NK-92 treated with Interleukin-12 subunit alpha and Interleukin-12 subunit beta, amount 100 ng/mL, for 24 hours (cell line): ENCODE results near the gene HOXB2.

Experiments
- DNase-seq: peaks from one replicate; lab custom pipeline; 2025; lab: John Stamatoyannopoulos, UW

Gene HOXB2

GRCh38 chr17:48578616-48579470, 33.9 kb upstream of the HOXB2 start:
- DNase-seq = no peak

- peak; percentile 73 for DNase-seq
These were observed 33.2 kb upstream of the HOXB2 start, which contains the start of gene HOXB4 for GRCh38 chr17:48577946-48578615. HOXB4 (minus strand) TSS chr17:48578350; CDS start chr17:48578319, 31 bp downstream.

GRCh38 chr17:48577330-48577945, 32.5 kb upstream of the HOXB2 start:
- DNase-seq = peak; percentile 59

GRCh38 chr17:48576479-48577309, 31.8 kb upstream of the HOXB2 start:
- no peak for DNase-seq

GRCh38 chr17:48575673-48576478, 31.0 kb upstream of the HOXB2 start:
- no peak for DNase-seq

- no peak for DNase-seq
These were observed 30.2 kb upstream of the HOXB2 start for GRCh38 chr17:48575066-48575582.

- DNase-seq = no peak
These were observed 29.7 kb upstream of the HOXB2 start for GRCh38 chr17:48574505-48575065.

- DNase-seq = no peak
These were observed 27.0 kb upstream of the HOXB2 start for GRCh38 chr17:48571826-48572417.

GRCh38 chr17:48571024-48571818, 26.3 kb upstream of the HOXB2 start:
- DNase-seq = no peak

- DNase-seq = no peak
These were observed 25.6 kb upstream of the HOXB2 start for GRCh38 chr17:48570325-48571023.

- DNase-seq = no peak
These were observed 24.9 kb upstream of the HOXB2 start for GRCh38 chr17:48569674-48570324.

- no peak for DNase-seq
These were observed 24.3 kb upstream of the HOXB2 start for GRCh38 chr17:48569240-48569582.

- DNase-seq = no peak
These were observed 23.8 kb upstream of the HOXB2 start for GRCh38 chr17:48568499-48569239.

- no peak for DNase-seq
These were observed 22.9 kb upstream of the HOXB2 start for GRCh38 chr17:48567646-48568354.

GRCh38 chr17:48567209-48567608, 22.3 kb upstream of the HOXB2 start:
- no peak for DNase-seq

- no peak for DNase-seq
These were observed 21.8 kb upstream of the HOXB2 start for GRCh38 chr17:48566717-48567116.
